ENCODE measurements around the gene IL32. TPM values are rescaled to one million over a fixed set of nuclear protein-coding genes. Genes with fewer than 3 reads are reported as not detected.

IL32 gene
- total RNA-seq, 1 donor from 2014 or later = 646 TPM

DNA sequence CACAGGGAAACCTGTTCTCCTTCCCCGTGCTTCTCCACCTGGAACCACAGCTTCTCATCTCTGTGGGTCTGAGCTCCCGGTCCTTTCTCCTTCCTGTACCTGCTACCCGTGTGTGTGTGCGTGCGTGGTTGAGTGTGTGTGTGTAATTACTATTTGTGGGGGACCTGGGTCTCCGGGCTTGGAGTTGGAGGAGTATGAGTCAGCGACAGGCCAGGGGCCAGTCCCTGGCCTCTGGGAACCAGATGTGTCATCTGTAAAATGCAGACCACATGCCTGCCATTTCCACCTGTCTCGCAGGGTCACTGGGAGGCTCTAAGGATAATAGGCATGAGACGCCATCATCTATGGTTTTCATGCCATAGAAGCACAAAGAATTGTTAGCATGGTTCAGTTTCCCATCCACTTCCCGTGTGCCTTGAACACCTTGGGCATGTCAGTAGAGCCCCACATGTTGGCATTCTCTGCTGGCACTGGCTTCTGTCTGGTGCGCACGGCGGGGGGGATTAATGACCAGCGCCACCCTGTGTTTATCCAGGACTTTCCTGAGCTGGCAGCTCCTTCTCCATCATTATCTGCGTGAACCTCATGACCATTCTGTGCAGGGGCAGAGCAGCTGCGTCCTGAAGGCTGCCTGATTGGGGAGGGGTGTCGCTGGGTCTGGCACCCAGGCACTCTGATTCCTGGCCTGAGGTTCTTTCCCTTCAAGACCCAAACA is 48.5 kb downstream of the IL32 start:
- peak; percentile 64 for DNase-seq (ENCODE audit: low read depth)

DNA sequence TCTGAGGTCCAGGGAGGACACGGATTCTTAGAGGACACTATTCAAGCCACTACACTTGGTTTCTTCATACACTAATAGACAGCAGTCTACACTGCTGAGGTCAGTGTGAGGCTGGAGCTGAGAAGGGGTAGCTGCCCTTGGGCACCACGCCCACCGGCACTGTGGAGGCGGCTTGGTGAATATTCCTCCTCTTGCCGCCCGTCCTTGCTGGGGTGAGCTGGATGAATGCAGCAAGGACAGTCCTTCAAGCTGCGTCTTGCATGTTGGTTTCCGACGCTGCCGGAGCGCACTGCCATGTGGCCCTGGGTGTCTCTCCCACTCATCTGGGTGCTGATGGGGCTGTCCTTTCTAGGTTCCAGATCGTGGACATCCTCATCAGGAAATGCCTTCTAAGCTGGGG is 49.6 kb downstream of the IL32 start:
- DNase-seq (ENCODE audit: low read depth) = no peak

DNA sequence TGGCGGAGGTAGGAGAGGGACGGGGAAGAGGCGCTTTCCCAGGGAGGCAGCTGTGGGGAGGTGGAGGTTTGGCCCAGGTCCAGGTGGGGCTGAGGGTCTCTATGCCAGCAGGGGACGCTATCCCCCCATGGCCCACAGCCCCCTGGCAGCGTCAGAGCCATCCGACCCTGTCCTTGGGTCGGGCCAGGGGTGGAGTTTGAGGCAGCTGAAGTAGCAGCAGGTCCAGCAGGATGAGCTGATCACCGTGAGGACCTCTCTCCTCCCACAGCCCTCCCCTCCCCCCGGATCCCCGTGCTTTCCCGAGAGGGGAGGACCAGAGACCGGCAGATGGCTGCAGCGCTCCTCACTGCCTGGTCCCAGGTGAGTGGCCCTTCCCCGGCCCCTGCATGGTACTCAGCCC is 50.1 kb downstream of the IL32 start:
- no peak for DNase-seq (ENCODE audit: low read depth)

DNA sequence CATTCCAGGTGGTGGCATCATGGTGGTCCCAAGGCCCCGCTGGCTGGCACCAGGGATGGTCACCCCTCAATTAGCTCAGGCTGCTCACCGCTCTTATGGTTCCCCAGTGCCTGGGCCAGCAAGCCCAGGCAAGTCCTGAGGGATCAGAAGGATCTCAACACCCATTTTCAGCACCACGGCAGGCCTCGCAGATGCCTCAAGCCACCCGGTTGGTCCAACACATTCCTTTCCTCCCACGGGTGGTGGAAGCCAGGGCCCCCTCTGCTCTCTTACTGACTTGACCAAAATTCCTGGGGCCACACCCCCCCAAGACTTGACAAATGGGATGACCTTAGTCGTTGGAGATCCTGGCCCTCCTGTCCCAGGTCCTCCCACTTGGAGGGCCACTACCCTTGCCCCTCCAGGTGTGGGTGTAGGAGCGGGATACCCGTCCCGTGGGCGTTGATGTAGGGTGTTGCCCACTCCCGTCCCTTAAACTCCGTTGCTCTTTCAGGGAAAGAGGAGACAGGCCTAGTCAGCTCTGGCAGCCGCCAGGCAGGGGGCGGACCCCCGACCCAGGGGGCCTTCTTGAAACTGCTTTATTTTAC is 52.9 kb downstream of the IL32 start:
- peak; percentile 45 for DNase-seq (ENCODE audit: low read depth)

DNA sequence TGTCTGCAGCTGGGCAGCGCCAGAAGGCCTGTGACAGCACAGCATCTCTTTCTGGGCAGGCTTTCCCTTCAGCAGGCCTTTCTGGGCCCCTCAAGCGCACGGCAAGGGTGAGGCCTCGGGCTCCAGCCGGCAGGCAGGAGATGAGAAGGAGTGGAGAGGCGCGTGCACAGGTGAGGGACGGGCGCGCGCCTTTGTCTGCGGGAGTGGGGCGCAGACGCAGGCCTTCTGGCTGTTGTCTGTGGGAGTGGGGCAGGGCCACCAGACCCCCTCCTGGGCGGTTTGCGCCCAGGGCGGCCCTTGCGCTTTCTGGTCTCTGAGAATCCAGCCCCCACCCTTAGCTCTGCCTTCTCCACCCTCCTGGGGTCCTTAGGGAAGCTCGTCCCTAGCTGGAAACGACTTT is 53.4 kb downstream of the IL32 start:
- DNase-seq (ENCODE audit: low read depth) = no peak

Other genes with a start within 250 kb of the IL32 start
- not detected in 2 replicates for gene PRSS21, start 248.4 kb upstream of the IL32 start, total RNA-seq
- gene ZG16B, start 235.3 kb upstream of the IL32 start, total RNA-seq = not detected in 2 replicates
- not detected in 2 replicates for gene PRSS22, start 207.5 kb upstream of the IL32 start, total RNA-seq
- gene FLYWCH2, start 182.4 kb upstream of the IL32 start, total RNA-seq = 59.9 and 77.1 TPM in 2 replicates
- 27.7 and 36.9 TPM in 2 replicates for gene FLYWCH1, start 153.7 kb upstream of the IL32 start, total RNA-seq
- 10.4 and 17.8 TPM in 2 replicates for gene KREMEN2, start 101.4 kb upstream of the IL32 start, total RNA-seq
- gene PAQR4, start 96.3 kb upstream of the IL32 start, total RNA-seq = 14.6 and 18.0 TPM in 2 replicates
- gene PKMYT1, start 85.2 kb upstream of the IL32 start, total RNA-seq = 0.53 and 6.7 TPM in 2 replicates
- gene CLDN9, start 52.7 kb upstream of the IL32 start, total RNA-seq = 0.05 and 0.36 TPM in 2 replicates
- 0.52 TPM in 1 of 2 replicates, not detected in the other for gene CLDN6, start 47.5 kb upstream of the IL32 start, total RNA-seq
- 217 and 325 TPM in 2 replicates for gene TNFRSF12A, start 45.3 kb upstream of the IL32 start, total RNA-seq
- gene HCFC1R1, start 41.7 kb upstream of the IL32 start, total RNA-seq = 23.0 and 34.9 TPM in 2 replicates
- 19.8 and 23.7 TPM in 2 replicates for gene THOC6, start 41.6 kb upstream of the IL32 start, total RNA-seq
- gene BICDL2, start 28.7 kb upstream of the IL32 start, total RNA-seq = not detected in 2 replicates
- 0.05 TPM in 2 replicates for gene MMP25, start 19.1 kb upstream of the IL32 start, total RNA-seq
- not detected in 2 replicates for gene ZSCAN10, start 33.7 kb downstream of the IL32 start, total RNA-seq
- 29.2 and 33.3 TPM in 2 replicates for gene ZNF205, start 46.9 kb downstream of the IL32 start, total RNA-seq
- 4.3 and 5.0 TPM in 2 replicates for gene ZNF213, start 69.4 kb downstream of the IL32 start, total RNA-seq
- not detected in 2 replicates for gene OR1F1, start 122.6 kb downstream of the IL32 start, total RNA-seq
- gene ZNF200, start 169.5 kb downstream of the IL32 start, total RNA-seq = 8.6 and 9.2 TPM in 2 replicates
- 0.37 and 0.99 TPM in 2 replicates for gene MEFV, start 191.0 kb downstream of the IL32 start, total RNA-seq
- gene ZNF263, start 217.9 kb downstream of the IL32 start, total RNA-seq = 36.2 and 48.2 TPM in 2 replicates
- 4.5 and 8.4 TPM in 2 replicates for gene TIGD7, start 239.8 kb downstream of the IL32 start, total RNA-seq
- gene ZNF75A, start 239.9 kb downstream of the IL32 start, total RNA-seq = 19.5 and 22.3 TPM in 2 replicates